A549 (cell line): ENCODE measurements around the gene CDK5RAP2.

Source experiments
- GATA3 ChIP-seq: IDR thresholded peaks from 2 replicates; pipeline ENCODE4 v1.6.1; 2012; ENCODE audit warnings: borderline replicate concordance
- KDM1A ChIP-seq: fragments of 200-600 bp; sonication (generic); IDR thresholded peaks from 2 replicates; pipeline ENCODE4 v1.6.1; 2016; ENCODE audit warnings: low read depth, mild to moderate bottlenecking
- NFE2L2 ChIP-seq: fragments of 150-350 bp; conservative IDR thresholded peaks from 2 replicates; pipeline ENCODE4 v1.6.1; 2014; ENCODE audit warnings: low read length
- RAD21 ChIP-seq, 2 experiments: fragments of >200 bp in 1 of 2; sonication (Bioruptor Twin) in 1 of 2; formaldehyde crosslinking in 1 of 2; IDR thresholded peaks in 1 of 2; conservative IDR thresholded peaks in 1 of 2; 2 replicates in 1 of 2; 3 replicates in 1 of 2; pipeline ENCODE4 v1.6.1; 2012 to 2018; ENCODE audit warnings: inconsistent platforms in 1 of 2
- SMC3 ChIP-seq: fragments of >200 bp; sonication (Bioruptor Twin); formaldehyde crosslinking; IDR thresholded peaks from 3 replicates; pipeline ENCODE4 v1.6.1; 2018; ENCODE audit warnings: inconsistent platforms
- TP53 ChIP-seq: fragments of 250-450 bp; sonication (Bioruptor Pico); IDR thresholded peaks from 2 replicates; pipeline ENCODE4 v1.5.0; 2021; ENCODE audit warnings: mild to moderate bottlenecking, moderate library complexity
- TF ChIP-seq, protein P1 (sequence below): fragments of >200 bp; sonication (Bioruptor Twin); formaldehyde crosslinking; IDR thresholded peaks from 3 replicates; pipeline ENCODE4 v1.5.1; 2016
- TF ChIP-seq, protein P2 (sequence below): fragments of 250-450 bp; sonication (Bioruptor Pico); IDR thresholded peaks from 2 replicates; pipeline ENCODE4 v1.5.0; 2021; ENCODE audit warnings: mild to moderate bottlenecking, moderate library complexity, borderline replicate concordance
- TF ChIP-seq, protein P3 (sequence below): fragments of 150-350 bp; IDR thresholded peaks from 2 replicates; pipeline ENCODE4 v1.6.1; 2014; ENCODE audit warnings: low read depth, mild to moderate bottlenecking, low read length

DNA sequence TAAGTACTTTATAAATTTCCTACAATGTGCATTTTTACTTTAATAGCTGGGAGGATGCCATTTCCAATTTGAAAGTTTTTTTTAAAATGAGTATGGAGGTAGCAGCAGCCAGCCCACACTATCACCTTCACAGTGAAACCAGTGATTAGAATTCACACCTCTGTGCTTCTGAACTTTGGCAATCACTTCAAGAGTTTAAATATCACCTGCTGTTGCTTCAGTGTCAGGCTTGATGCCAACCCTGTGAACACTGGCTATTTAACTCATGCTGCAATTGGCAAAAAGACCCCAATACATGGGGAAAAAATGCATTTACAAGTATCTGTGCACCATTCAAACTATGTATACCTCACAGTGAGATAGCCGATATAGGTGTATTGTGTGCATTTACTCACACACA is 57.4 kb downstream of the CDK5RAP2 start:
- TF ChIP-seq, protein P1, sequence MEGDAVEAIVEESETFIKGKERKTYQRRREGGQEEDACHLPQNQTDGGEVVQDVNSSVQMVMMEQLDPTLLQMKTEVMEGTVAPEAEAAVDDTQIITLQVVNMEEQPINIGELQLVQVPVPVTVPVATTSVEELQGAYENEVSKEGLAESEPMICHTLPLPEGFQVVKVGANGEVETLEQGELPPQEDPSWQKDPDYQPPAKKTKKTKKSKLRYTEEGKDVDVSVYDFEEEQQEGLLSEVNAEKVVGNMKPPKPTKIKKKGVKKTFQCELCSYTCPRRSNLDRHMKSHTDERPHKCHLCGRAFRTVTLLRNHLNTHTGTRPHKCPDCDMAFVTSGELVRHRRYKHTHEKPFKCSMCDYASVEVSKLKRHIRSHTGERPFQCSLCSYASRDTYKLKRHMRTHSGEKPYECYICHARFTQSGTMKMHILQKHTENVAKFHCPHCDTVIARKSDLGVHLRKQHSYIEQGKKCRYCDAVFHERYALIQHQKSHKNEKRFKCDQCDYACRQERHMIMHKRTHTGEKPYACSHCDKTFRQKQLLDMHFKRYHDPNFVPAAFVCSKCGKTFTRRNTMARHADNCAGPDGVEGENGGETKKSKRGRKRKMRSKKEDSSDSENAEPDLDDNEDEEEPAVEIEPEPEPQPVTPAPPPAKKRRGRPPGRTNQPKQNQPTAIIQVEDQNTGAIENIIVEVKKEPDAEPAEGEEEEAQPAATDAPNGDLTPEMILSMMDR = no peak
- TF ChIP-seq KDM1A = no peak
- no peak for TF ChIP-seq NFE2L2
- TF ChIP-seq, protein P2, sequence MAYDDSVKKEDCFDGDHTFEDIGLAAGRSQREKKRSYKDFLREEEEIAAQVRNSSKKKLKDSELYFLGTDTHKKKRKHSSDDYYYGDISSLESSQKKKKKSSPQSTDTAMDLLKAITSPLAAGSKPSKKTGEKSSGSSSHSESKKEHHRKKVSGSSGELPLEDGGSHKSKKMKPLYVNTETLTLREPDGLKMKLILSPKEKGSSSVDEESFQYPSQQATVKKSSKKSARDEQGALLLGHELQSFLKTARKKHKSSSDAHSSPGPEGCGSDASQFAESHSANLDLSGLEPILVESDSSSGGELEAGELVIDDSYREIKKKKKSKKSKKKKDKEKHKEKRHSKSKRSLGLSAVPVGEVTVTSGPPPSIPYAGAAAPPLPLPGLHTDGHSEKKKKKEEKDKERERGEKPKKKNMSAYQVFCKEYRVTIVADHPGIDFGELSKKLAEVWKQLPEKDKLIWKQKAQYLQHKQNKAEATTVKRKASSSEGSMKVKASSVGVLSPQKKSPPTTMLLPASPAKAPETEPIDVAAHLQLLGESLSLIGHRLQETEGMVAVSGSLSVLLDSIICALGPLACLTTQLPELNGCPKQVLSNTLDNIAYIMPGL (CRISPR knock-in tag) = no peak
- TF ChIP-seq SMC3 = no peak
- no peak for TF ChIP-seq RAD21 (conservative IDR thresholded peaks at IDR 0.05 in 1 of 2, IDR thresholded peaks at IDR 0.05 in 1 of 2)
- no peak for TF ChIP-seq GATA3
- TF ChIP-seq TP53 (CRISPR knock-in tag) = no peak
- TF ChIP-seq, protein P3, sequence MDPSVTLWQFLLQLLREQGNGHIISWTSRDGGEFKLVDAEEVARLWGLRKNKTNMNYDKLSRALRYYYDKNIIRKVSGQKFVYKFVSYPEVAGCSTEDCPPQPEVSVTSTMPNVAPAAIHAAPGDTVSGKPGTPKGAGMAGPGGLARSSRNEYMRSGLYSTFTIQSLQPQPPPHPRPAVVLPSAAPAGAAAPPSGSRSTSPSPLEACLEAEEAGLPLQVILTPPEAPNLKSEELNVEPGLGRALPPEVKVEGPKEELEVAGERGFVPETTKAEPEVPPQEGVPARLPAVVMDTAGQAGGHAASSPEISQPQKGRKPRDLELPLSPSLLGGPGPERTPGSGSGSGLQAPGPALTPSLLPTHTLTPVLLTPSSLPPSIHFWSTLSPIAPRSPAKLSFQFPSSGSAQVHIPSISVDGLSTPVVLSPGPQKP = no peak
